Measurements from ENCODE around the gene ANKRD33B. TPM values are rescaled to one million over a fixed set of nuclear protein-coding genes. Genes with fewer than 3 reads are reported as not detected.
A peak's percentile ranks its signal among the peaks of the same experiment; 100 is the strongest.
"Not testable (repeated sequence)": the region's sequence is repeated elsewhere in the genome, so short reads cannot be mapped to it uniquely, and the experiment has no call there.

ANKRD33B gene
- total RNA-seq, 1 experiment from 2014 or later: 10.9 TPM

GRCh38 chr5:10567781-10568321 is 4.0 kb downstream of the ANKRD33B start:
- no TSS peak for BruUV-seq (replicated peaks)
- no peak overlapping the region for H2AFZ ChIP-seq (ENCODE audit: low read depth, low read length, poor library complexity, severe bottlenecking)
- ChIA-PET CTCF (no interaction called here), RAD21 (ENCODE audit: low non-redundant PET in 1 of 2, low total read pairs in 2 of 2, uncharacterized antibody in 2 of 2, unreplicated experiment in 2 of 2) (no interaction called here), POLR2A (interaction anchor here (1.1 kb wide), 1 partner anchor 22 kb away, joined by 3 read pairs; no protein-coding TSS in a partner anchor)
- DNase-seq (ENCODE audit: low read depth, low spot score) (no peak), ATAC-seq (no peak)
- no peaks in the 10 kb centered on the region for H3K36me3 ChIP-seq (ENCODE audit: control insufficient read depth in 1 of 2, insufficient read depth in 2 of 2, low read length in 2 of 2)
- H3K9me2 ChIP-seq (ENCODE audit: insufficient read depth): no peaks in the 10 kb centered on the region
- H3K9me3 ChIP-seq (ENCODE audit: control insufficient read depth in 1 of 2, insufficient read depth in 1 of 2, low read depth in 1 of 2, low read length in 2 of 2): no peaks in the 10 kb centered on the region
- TF ChIP-seq SRF (IDR thresholded peaks at IDR 0.05; ENCODE audit: low read depth): no peak
- TF ChIP-seq JUND (IDR thresholded peaks at IDR 0.05): no peak
- TF ChIP-seq POLR2AphosphoS5 (IDR thresholded peaks at IDR 0.05; ENCODE audit: low read depth, low read length): no peak
- TF ChIP-seq TCF7L2 (IDR thresholded peaks at IDR 0.05; ENCODE audit: borderline replicate concordance, extremely low read depth, insufficient read depth, insufficient read length): no peak
- no peak for TF ChIP-seq EGR1 (IDR thresholded peaks at IDR 0.05; ENCODE audit: low read depth)
- H3K27me3 ChIP-seq (ENCODE audit: insufficient read depth, low read length): no peaks in the 10 kb centered on the region
- no peak overlapping the region for H3K9ac ChIP-seq (ENCODE audit: low read length)
- no peak overlapping the region for H3K27ac ChIP-seq (ENCODE audit: low read depth, low read length)
- no peaks in the 10 kb centered on the region for H4K20me1 ChIP-seq (ENCODE audit: insufficient read depth)
- H3K4me1 ChIP-seq (ENCODE audit: control insufficient read depth in 1 of 2, insufficient read depth in 2 of 2, low read length in 2 of 2): peaks cover 23 to 49% of the 10 kb centered on the region in 2 experiments
- H3K4me2 ChIP-seq (ENCODE audit: low read length): peak overlapping the region; percentile 21; the same call in 1 of the 2 replicates
- intact Hi-C loops (cut with micrococcal nuclease): no loop called here
- H3K4me3 ChIP-seq (replicated peaks in 1 of 2; ENCODE audit: low read depth in 1 of 2, low read length in 2 of 2): no peak overlapping the region
- peaks cover 83% of the 10 kb centered on the region for H3K79me2 ChIP-seq (ENCODE audit: insufficient read depth, low read length)

GRCh38 chr5:10570540-10570939 is 6.7 kb downstream of the ANKRD33B start:
- H3K4me3 ChIP-seq (replicated peaks in 1 of 2; ENCODE audit: low read depth in 1 of 2, low read length in 2 of 2); H3K27me3 ChIP-seq (ENCODE audit: insufficient read depth, low read length); DNase-seq (ENCODE audit: low read depth, low spot score); ATAC-seq; RAD21 ChIA-PET (ENCODE audit: low non-redundant PET in 1 of 2, low total read pairs in 2 of 2, uncharacterized antibody in 2 of 2, unreplicated experiment in 2 of 2); H3K36me3 ChIP-seq (ENCODE audit: control insufficient read depth in 1 of 2, insufficient read depth in 2 of 2, low read length in 2 of 2); H2AFZ ChIP-seq (ENCODE audit: low read depth, low read length, poor library complexity, severe bottlenecking); intact Hi-C loops (cut with micrococcal nuclease); H3K9me3 ChIP-seq (ENCODE audit: control insufficient read depth in 1 of 2, insufficient read depth in 1 of 2, low read depth in 1 of 2, low read length in 2 of 2); H3K9ac ChIP-seq (ENCODE audit: low read length); CTCF ChIA-PET; H4K20me1 ChIP-seq (ENCODE audit: insufficient read depth); H3K9me2 ChIP-seq (ENCODE audit: insufficient read depth); H3K4me2 ChIP-seq (ENCODE audit: low read length); BruUV-seq (replicated peaks); POLR2A ChIA-PET; H3K27ac ChIP-seq (ENCODE audit: low read depth, low read length): not testable (repeated sequence)
- Histone ChIP-seq H3K79me2 (ENCODE audit: insufficient read depth, low read length) (peaks cover 86% of the 10 kb centered on the region), H3K4me1 (ENCODE audit: control insufficient read depth in 1 of 2, insufficient read depth in 2 of 2, low read length in 2 of 2) (peaks cover 12 to 32% of the 10 kb centered on the region in 2 experiments)

Data from HCT116 (cell line).